ENCODE data around the gene DNAH10.
"Not testable (repeated sequence)": the region's sequence is repeated elsewhere in the genome, so short reads cannot be mapped to it uniquely, and the experiment has no call there.

The DNAH10 gene

GRCh38 chr12:123744836-123745235 is 17.3 kb upstream of the DNAH10 start:
- DNase-seq (ENCODE audit: low spot score) = no peak

- DNase-seq (ENCODE audit: low spot score) = no peak
Measured at GRCh38 chr12:123747309-123747708, 14.8 kb upstream of the DNAH10 start.

GRCh38 chr12:123748161-123748560 is 13.9 kb upstream of the DNAH10 start:
- DNase-seq (ENCODE audit: low spot score) = no peak

- DNase-seq (ENCODE audit: low spot score) = no peak
Measured at GRCh38 chr12:123748661-123749060, 13.4 kb upstream of the DNAH10 start.

GRCh38 chr12:123749355-123749754 is 12.7 kb upstream of the DNAH10 start:
- DNase-seq (ENCODE audit: low spot score) = no peak

GRCh38 chr12:123750159-123750656 is 11.9 kb upstream of the DNAH10 start:
- DNase-seq (ENCODE audit: low spot score) = no peak

GRCh38 chr12:123752046-123752445 is 10.1 kb upstream of the DNAH10 start:
- no peak for DNase-seq (ENCODE audit: low spot score)

- no peak for DNase-seq (ENCODE audit: low spot score)
Measured at GRCh38 chr12:123754041-123754772, 7.9 kb upstream of the DNAH10 start.

- DNase-seq (ENCODE audit: low spot score) = peak; percentile 63
Measured at GRCh38 chr12:123757561-123757960, 4.5 kb upstream of the DNAH10 start.

- DNase-seq (ENCODE audit: low spot score) = no peak
Measured at GRCh38 chr12:123760267-123760938, 1.7 kb upstream of the DNAH10 start.

- DNase-seq (ENCODE audit: low spot score) = no peak
Measured at GRCh38 chr12:123762715-123763052, 583 bp downstream of the DNAH10 start.

- no peak for DNase-seq (ENCODE audit: low spot score)
Measured at GRCh38 chr12:123763093-123763492, 992 bp downstream of the DNAH10 start.

- no peak for DNase-seq (ENCODE audit: low spot score)
Measured at GRCh38 chr12:123764109-123764508, 2.0 kb downstream of the DNAH10 start.

GRCh38 chr12:123765504-123766035 is 3.5 kb downstream of the DNAH10 start:
- no peak for DNase-seq (ENCODE audit: low spot score)

GRCh38 chr12:123767613-123768012 is 5.5 kb downstream of the DNAH10 start:
- no peak for DNase-seq (ENCODE audit: low spot score)

- no peak for DNase-seq (ENCODE audit: low spot score)
Measured at GRCh38 chr12:123771261-123771660, 9.2 kb downstream of the DNAH10 start.

GRCh38 chr12:123772074-123772473 is 10.0 kb downstream of the DNAH10 start:
- no peak for DNase-seq (ENCODE audit: low spot score)

- DNase-seq (ENCODE audit: low spot score) = no peak
Measured at GRCh38 chr12:123773375-123773774, 11.3 kb downstream of the DNAH10 start.

- no peak for DNase-seq (ENCODE audit: low spot score)
Measured at GRCh38 chr12:123779551-123779950, 17.4 kb downstream of the DNAH10 start.

- DNase-seq (ENCODE audit: low spot score) = no peak
Measured at GRCh38 chr12:123782997-123783792, 21.1 kb downstream of the DNAH10 start.

GRCh38 chr12:123787466-123787865 is 25.4 kb downstream of the DNAH10 start:
- DNase-seq (ENCODE audit: low spot score) = no peak

- DNase-seq (ENCODE audit: low spot score) = no peak
Measured at GRCh38 chr12:123788541-123788940, 26.4 kb downstream of the DNAH10 start.

GRCh38 chr12:123789422-123789821 is 27.3 kb downstream of the DNAH10 start:
- not testable (repeated sequence) for DNase-seq (ENCODE audit: low spot score)

All from AG08396 (cell line).